OCI-M1 (cell line): ENCODE measurements around the gene AGAP2.
A peak's percentile ranks its signal among the peaks of the same experiment; 100 is the strongest.
"Not testable (repeated sequence)": the region's sequence is repeated elsewhere in the genome, so short reads cannot be mapped to it uniquely, and the experiment has no call there.

Experiments
- DNase-seq: peaks from one replicate; lab custom pipeline; 2025; lab: John Stamatoyannopoulos, UW

AGAP2 gene

GRCh38 chr12:57738661-57739237 is at the start of gene AGAP2:
AGAP2 (minus strand) TSS chr12:57738742; CDS start chr12:57738246, 496 bp downstream.
- no peak for DNase-seq

GRCh38 chr12:57783861-57784260 is 45.3 kb upstream of the AGAP2 start:
- DNase-seq: no peak

- no peak for DNase-seq
Measured at GRCh38 chr12:57783466-57783801, 44.9 kb upstream of the AGAP2 start.

- DNase-seq: peak; percentile 97
Measured at GRCh38 chr12:57782608-57783465, 44.3 kb upstream of the AGAP2 start, which contains the start of gene TSFM. TSFM (plus strand) TSS chr12:57782787; CDS start chr12:57782802, 15 bp downstream.

- DNase-seq: no peak
Measured at GRCh38 chr12:57782243-57782607, 43.7 kb upstream of the AGAP2 start.

GRCh38 chr12:57781801-57782200 is 43.3 kb upstream of the AGAP2 start:
- DNase-seq: peak; percentile 29

- DNase-seq: no peak
Measured at GRCh38 chr12:57781244-57781643, 42.7 kb upstream of the AGAP2 start.

- no peak for DNase-seq
Measured at GRCh38 chr12:57780284-57780897, 41.8 kb upstream of the AGAP2 start.

- no peak for DNase-seq
Measured at GRCh38 chr12:57779736-57780135, 41.2 kb upstream of the AGAP2 start.

GRCh38 chr12:57777911-57778310 is 39.4 kb upstream of the AGAP2 start:
- DNase-seq: no peak

- no peak for DNase-seq
Measured at GRCh38 chr12:57777367-57777766, 38.8 kb upstream of the AGAP2 start.

- DNase-seq: no peak
Measured at GRCh38 chr12:57776247-57776587, 37.7 kb upstream of the AGAP2 start.

- peak; percentile 12 for DNase-seq
Measured at GRCh38 chr12:57775563-57776246, 37.2 kb upstream of the AGAP2 start.

- no peak for DNase-seq
Measured at GRCh38 chr12:57775044-57775443, 36.5 kb upstream of the AGAP2 start.

- not testable (repeated sequence) for DNase-seq
Measured at GRCh38 chr12:57774634-57775033, 36.1 kb upstream of the AGAP2 start.

GRCh38 chr12:57772429-57773322 is 34.1 kb upstream of the AGAP2 start, which contains the start of gene EEF1AKMT3:
EEF1AKMT3 (plus strand) TSS chr12:57772614; CDS start chr12:57772725, 111 bp downstream.
- DNase-seq: peak; percentile 87

- peak; percentile 98 for DNase-seq
Measured at GRCh38 chr12:57771873-57772428, 33.4 kb upstream of the AGAP2 start, which contains the start of gene METTL1. METTL1 (minus strand) TSS chr12:57772105; CDS start chr12:57772083, 22 bp downstream.

GRCh38 chr12:57771236-57771872 is 32.8 kb upstream of the AGAP2 start:
- peak; percentile 97 for DNase-seq

- DNase-seq: no peak
Measured at GRCh38 chr12:57770734-57771133, 32.2 kb upstream of the AGAP2 start.

GRCh38 chr12:57769594-57769993 is 31.1 kb upstream of the AGAP2 start:
- no peak for DNase-seq
